Middle frontal gyrus (tissue), 1 donor: Measurements from ENCODE around the gene SIT1.
A peak's percentile ranks its signal among the peaks of the same experiment; 100 is the strongest.

Experiments
- DNase-seq: peaks from one replicate; pipeline ENCODE4 v3.0.0-alpha.2; 2015; ENCODE audit warnings: low spot score; ENCODE audit errors: extremely low spot score

The SIT1 gene

DNA sequence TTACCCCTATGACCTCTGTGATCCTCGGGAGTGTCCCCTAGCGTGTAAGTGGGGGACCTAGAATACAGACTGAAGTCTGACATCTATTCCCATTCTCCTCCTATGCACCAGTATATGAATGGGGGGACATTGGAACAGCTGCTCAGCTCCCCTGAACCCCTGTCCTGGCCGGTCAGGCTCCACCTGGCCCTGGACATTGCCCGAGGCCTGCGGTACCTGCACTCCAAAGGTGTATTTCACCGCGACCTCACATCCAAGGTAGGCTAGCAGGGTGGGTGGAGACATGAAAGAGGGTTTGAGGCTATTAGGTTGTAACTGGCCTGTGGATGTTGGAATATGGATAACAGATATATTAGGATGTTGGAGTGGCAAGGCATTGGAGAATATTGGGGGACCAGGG is 44.0 kb downstream of the SIT1 start:
- no peak for DNase-seq

DNA sequence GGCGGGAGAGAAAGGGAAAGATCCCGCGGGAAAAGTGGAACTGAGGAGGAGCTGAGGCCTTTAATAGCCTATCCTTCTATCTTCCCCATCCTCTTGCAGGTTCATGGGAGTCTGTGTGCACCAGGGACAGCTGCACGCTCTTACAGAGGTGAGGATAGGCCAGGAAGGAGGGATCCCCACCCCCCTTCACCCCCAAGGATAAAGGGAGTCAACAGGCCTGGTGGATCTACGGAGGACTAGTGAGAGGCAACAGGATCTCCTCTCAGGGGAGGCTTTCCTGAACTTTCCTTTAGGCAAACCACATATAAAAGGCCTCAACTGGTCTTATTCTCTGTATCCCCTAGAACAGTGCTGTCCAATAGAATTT is 44.6 kb downstream of the SIT1 start:
- DNase-seq, result no peak

DNA sequence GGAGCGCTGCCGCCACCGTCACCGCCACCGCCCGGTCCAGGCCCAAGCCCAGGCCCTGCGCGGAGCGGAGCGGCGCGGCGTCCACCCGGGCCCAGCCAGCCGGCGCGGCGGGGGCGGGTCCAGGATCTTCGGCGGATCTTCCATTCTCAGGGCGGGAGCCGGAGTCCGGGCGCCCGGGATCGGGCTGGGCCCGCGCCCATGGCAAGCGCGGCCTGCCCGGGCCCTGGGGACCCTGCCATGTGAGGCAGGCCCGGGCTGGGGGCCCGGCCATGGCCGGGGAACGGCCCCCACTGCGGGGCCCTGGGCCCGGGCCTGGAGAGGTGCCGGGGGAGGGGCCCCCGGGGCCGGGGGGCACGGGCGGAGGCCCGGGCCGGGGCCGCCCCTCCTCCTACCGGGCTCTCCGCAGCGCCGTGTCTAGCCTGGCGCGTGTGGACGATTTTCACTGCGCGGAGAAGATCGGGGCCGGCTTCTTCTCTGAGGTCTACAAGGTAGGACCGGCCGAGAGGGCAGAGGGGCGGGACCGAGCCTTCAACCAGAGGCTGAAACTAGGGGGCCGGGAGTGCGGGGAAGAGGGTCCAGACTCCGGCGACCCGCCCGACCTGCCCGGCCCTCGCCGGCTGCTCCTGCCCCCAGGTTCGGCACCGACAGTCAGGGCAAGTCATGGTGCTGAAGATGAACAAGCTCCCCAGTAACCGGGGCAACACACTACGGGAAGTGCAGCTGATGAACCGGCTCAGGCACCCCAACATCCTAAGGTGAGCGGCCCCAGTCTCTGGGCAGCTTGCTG is 45.2 kb downstream of the SIT1 start:
- no peak for DNase-seq

DNA sequence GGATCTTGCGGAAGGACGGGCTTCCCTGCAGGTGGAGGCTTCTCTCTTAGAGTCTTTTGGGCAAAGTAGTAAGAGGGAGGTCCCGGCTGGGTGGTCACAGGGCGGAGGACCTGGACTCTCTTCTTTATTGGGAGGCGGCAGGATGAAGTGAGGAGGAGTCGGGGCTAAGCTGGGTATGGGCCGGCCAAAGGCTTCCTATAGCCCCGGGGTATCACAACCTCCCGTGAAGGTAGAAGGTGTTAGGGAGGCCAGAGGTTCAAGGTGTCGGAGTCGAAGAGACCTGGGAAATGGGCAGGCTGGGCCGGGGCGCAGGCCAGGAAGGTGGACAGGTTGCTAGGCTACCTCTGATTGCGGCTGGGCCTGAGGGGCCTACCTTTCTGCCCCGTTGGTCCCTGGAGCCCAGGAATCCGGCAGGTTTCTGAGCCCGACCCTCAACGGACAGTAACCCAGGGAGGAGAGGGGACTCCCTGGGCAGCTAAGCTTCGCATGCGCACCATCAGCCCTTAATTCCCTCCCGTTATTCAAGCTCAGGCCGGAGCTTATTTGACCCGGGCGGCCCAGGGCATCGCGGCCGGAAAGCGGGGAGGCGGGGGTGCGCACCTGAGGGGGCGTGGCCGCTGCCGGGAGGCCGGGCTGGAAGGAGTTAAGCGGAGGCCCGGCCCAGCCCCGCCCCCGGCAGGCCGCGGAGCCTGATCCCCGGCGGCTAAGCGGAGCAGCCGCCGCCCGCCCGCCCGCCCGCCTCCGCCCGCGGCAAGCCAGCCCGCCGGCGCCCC is 46.0 kb downstream of the SIT1 start, which contains the start of gene TESK1:
TESK1 (plus strand) TSS at position 685 of the 773 bp plus-strand sequence. CDS start 358 bp downstream, outside the sequence.
- peak; percentile 21 for DNase-seq

DNA sequence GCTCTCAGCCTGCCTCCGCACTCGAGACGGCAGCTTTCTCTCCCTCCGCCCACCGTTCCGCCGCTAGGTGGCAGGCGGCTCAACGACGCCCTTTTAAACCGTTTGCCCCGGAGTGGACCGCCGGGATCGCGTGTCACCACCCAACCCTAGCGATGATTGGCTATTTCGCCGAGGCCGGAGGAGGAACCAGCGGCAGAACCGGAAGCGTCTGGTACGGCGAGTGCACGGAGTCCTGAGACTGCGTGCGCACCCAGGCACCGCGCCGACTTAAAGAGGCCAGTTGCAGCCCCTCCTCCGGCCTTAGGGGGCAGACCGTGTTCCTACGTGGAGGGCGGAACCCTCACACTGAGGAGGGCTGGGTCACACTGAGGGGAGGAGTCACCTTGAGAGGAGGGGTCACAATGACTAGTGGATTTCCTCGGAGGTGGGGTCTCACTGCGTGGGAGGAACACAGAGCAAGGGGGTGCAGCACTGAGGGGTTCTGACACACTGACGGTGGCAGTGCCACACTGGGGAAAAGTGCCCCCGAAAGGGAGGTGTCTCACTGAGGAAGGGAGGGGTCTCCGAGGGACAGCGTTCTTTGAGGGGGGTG is 46.6 kb downstream of the SIT1 start:
- DNase-seq, result peak; percentile 99

DNA sequence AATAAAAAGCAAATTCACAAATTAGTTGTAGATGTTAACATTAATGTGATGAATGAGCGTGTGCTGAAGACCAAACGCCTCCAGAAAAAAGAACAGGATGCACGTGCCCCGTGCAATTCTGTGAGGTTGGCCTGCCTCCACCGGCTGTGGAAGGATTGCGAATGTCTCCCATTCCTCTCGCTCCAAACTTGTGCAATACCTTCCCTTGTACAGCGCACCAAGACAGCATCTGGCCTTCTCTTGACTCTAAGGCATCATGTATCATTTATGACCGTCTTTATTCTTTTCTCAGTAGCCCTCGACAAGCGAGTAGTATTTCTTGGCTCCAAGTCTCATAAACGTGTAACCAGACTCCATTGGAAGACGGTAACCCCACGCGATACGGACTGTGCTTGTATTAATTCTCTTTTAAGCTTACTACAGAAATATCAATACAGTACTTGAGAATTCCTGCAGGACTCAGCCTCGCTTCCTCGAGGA is 47.2 kb downstream of the SIT1 start:
- DNase-seq, result no peak

DNA sequence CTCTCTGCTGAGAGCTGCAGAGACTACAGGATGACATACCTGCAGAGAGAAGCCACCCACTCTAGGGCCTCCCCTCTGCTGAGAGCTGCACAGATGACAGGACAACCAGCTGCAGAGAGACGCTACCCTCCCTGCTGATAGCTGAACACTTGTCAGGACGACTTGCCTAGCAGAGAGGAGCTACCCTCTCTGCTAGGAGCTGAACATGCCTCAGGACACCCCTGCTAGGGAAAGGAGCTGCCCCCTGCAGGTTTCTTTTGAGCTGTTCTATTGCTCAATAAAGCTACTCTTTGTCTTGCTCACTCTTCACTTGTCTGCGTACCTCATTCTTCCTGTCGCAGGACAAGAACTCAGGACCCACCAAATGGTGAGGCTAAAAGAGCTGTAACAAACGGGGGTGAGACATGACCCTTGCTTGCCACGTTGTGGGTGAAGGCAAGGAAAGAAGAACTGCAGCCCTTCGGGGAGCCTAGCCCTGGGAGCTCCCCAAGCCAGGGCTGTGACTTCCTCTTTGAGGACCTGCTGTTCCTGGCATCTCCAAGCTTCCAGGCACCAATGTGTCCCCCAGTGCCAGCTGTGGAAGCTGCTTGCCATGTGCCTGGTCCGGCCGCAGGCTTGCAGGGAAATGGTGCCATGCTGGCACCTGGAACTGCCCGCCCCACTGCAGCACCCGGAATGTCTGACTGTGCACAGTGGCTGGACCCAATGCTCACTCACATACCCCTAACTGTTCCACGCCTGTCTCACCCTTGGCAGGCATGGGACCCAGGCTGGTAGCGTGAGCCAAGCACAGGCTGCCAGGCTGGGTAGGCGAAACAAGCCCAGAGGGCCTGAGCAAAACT is 50.7 kb downstream of the SIT1 start:
- no peak for DNase-seq
